ENCODE data around the gene PLA2G4C. TPM values are rescaled to one million over a fixed set of nuclear protein-coding genes. Genes with fewer than 3 reads are reported as not detected.

Gene PLA2G4C
- total and polyA plus RNA-seq, 4 donors, result 1.1 to 5.9 (median 3.1) TPM

DNA sequence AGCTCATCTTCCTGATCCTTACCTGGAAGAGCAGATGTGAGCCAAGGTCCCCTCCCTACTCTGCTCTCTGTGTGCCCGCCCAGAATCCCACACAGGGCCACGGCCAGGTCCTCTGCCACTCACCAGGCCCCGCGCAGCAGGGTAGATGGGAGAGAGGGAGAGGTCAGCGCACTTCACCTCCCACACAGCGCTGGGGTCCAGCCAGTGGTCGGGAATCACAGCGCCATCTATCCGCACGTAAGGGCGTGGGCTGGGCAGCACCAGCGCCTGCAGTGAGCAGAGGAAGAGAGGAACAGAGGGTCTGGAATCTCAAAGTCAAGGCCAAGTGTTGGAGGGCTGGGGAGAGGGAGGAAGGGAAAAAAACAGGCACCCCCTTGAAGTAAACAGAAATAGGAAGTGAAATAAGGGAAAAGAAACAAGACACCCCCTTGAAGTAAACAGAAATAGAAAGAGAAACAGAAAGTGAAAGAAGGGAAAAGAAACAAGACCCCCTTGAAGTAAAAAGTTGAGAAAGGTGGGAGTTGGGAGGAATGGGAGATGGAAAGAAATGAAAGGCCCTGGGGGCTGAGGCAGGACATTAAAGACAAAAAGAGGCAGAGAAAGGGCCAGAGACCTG lies 7.0 kb upstream of the PLA2G4C start:
- no peak for DNase-seq (ENCODE audit: low spot score)
- H3K36me3 ChIP-seq (ENCODE audit: control insufficient read depth in 4 of 4, insufficient read depth in 3 of 4, low read depth in 1 of 4, low read length in 3 of 4), result peaks cover 0 to 8% (median 3%) of the 10 kb centered on the region in 4 donors
- TF ChIP-seq RXRA (IDR thresholded peaks at IDR 0.05) (no peak), SP1 (IDR thresholded peaks at IDR 0.05) (no peak), ZBTB33 (IDR thresholded peaks at IDR 0.05) (no peak), ATF3 (IDR thresholded peaks at IDR 0.05) (no peak), NR2F2 (IDR thresholded peaks at IDR 0.05) (no peak), REST (IDR thresholded peaks at IDR 0.05) (no peak), HNF4A (conservative IDR thresholded peaks at IDR 0.05) (no peak), RAD21 (IDR thresholded peaks at IDR 0.05) (no peak)
- no peak overlapping the region for H3K27ac ChIP-seq (ENCODE audit: low read depth in 1 of 2, low read length in 2 of 2)
- no peak overlapping the region for H3K4me3 ChIP-seq (ENCODE audit: low read depth in 1 of 3, low read length in 3 of 3)
- no peak overlapping the region for H3K9ac ChIP-seq (ENCODE audit: low read depth in 1 of 2, low read length in 2 of 2)
- H3K4me1 ChIP-seq (ENCODE audit: control insufficient read depth in 4 of 4, insufficient read depth in 4 of 4, low read length in 3 of 4), result no peaks in the 10 kb centered on the region
- H3K27me3 ChIP-seq (ENCODE audit: control insufficient read depth in 4 of 4, insufficient read depth in 4 of 4, low read length in 3 of 4), result no peaks in the 10 kb centered on the region
- WGBS, result 91% methylated on average over 12 of the region's 12 CpGs
- H3K9me3 ChIP-seq (ENCODE audit: control insufficient read depth in 4 of 4, low read length in 3 of 4), result no peaks in the 10 kb centered on the region

DNA sequence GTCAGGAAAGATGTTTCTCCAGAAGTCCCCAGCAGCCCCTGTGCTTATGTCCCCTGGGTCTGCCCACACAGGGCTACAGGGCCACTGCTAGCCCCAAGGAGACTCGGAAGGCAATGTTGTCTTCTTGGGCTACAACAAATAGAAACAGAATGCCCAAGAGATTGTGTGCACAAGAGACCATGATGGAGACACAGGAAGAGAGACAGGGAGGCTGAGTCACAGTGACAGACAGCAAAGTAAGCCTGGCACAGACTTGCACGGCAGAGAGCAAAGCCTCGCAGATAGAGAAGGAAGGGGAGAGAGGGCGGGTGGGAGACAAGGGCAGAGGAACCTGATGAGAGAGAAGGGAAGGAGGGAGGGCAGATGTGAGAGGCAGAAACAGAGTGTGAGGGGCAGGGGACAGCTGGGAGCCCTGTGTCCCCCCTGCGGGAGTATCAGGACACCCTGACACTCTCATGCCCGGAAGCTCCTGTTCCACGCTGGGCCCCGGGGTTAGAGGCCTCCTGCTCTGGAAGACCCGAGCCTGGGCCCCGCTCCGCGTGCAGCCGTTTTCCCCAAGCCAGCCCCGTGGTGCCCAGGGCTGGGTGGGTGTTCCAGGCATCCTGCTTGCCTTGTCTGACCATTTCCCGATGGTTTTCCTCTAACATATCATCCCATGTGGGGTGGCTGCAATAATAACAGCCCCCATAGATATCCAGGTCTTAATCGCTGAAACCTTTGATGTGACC lies 2.7 kb upstream of the PLA2G4C start:
- no peak for DNase-seq (ENCODE audit: low spot score)
- Histone ChIP-seq H3K27me3 (ENCODE audit: control insufficient read depth in 4 of 4, insufficient read depth in 4 of 4, low read length in 3 of 4) (no peaks in the 10 kb centered on the region), H3K4me3 (ENCODE audit: low read depth in 1 of 3, low read length in 3 of 3) (no peak overlapping the region), H3K27ac (ENCODE audit: low read depth in 1 of 2, low read length in 2 of 2) (no peak overlapping the region), H3K4me1 (ENCODE audit: control insufficient read depth in 4 of 4, insufficient read depth in 4 of 4, low read length in 3 of 4) (peaks cover 0 to 9% (median 7%) of the 10 kb centered on the region in 4 donors), H3K9me3 (ENCODE audit: control insufficient read depth in 4 of 4, low read length in 3 of 4) (no peaks in the 10 kb centered on the region), H3K36me3 (ENCODE audit: control insufficient read depth in 4 of 4, insufficient read depth in 3 of 4, low read depth in 1 of 4, low read length in 3 of 4) (peaks cover 0 to 2% (median 1%) of the 10 kb centered on the region in 4 donors), H3K9ac (ENCODE audit: low read depth in 1 of 2, low read length in 2 of 2) (no peak overlapping the region)
- 92% methylated on average over 16 of the region's 16 CpGs for WGBS
- no peak for TF ChIP-seq HNF4A (conservative IDR thresholded peaks at IDR 0.05)

GRCh38 chr19:48111280-48111679 lies 663 bp upstream of the PLA2G4C start:
- Histone ChIP-seq H3K36me3 (ENCODE audit: control insufficient read depth in 4 of 4, insufficient read depth in 3 of 4, low read depth in 1 of 4, low read length in 3 of 4) (peaks cover 0 to 2% (median 0%) of the 10 kb centered on the region in 4 donors), H3K27me3 (ENCODE audit: control insufficient read depth in 4 of 4, insufficient read depth in 4 of 4, low read length in 3 of 4) (no peaks in the 10 kb centered on the region), H3K9ac (ENCODE audit: low read depth in 1 of 2, low read length in 2 of 2) (no peak overlapping the region), H3K27ac (ENCODE audit: low read depth in 1 of 2, low read length in 2 of 2) (peak overlapping the region; percentile 80 to 95), H3K4me1 (ENCODE audit: control insufficient read depth in 4 of 4, insufficient read depth in 4 of 4, low read length in 3 of 4) (peaks cover 1 to 22% (median 15%) of the 10 kb centered on the region in 4 donors), H3K4me3 (ENCODE audit: low read depth in 1 of 3, low read length in 3 of 3) (no peak overlapping the region), H3K9me3 (ENCODE audit: control insufficient read depth in 4 of 4, low read length in 3 of 4) (no peaks in the 10 kb centered on the region)
- no peak for DNase-seq (ENCODE audit: low spot score)
- 68% methylated on average over 7 of the region's 7 CpGs for WGBS
- TF ChIP-seq EGR1 (IDR thresholded peaks at IDR 0.05; ENCODE audit: low read depth in 2 of 2) (no peak), FOXA1 (IDR thresholded peaks at IDR 0.05) (no peak), GABPA (IDR thresholded peaks at IDR 0.05 in 1 of 2, conservative IDR thresholded peaks at IDR 0.05 in 1 of 2) (no peak), SP1 (IDR thresholded peaks at IDR 0.05) (no peak), JUND (IDR thresholded peaks at IDR 0.05) (no peak), HNF4G (IDR thresholded peaks at IDR 0.05) (no peak), TAF1 (conservative IDR thresholded peaks at IDR 0.05) (no peak), ATF3 (IDR thresholded peaks at IDR 0.05) (no peak)
- TF ChIP-seq, protein P1, sequence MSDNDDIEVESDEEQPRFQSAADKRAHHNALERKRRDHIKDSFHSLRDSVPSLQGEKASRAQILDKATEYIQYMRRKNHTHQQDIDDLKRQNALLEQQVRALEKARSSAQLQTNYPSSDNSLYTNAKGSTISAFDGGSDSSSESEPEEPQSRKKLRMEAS (IDR thresholded peaks at IDR 0.05), result no peak

Measured in liver (tissue), 9 donors.